Activated T-cell treated with anti-CD3 and anti-CD28 coated beads, Interleukin-2, amount 50 U/mL, for 1 hour (primary cell): ENCODE data around the gene ARMH1.
"Not testable (repeated sequence)": the region's sequence is repeated elsewhere in the genome, so short reads cannot be mapped to it uniquely, and the experiment has no call there.

Source experiments
- DNase-seq: peaks from one replicate; pipeline ENCODE4 v3.0.0-alpha.2; 2020

ARMH1 gene

GRCh38 chr1:44724296-44724954 is 49.9 kb downstream of the ARMH1 start:
- DNase-seq: no peak

GRCh38 chr1:44724955-44725698 is 50.6 kb downstream of the ARMH1 start:
- DNase-seq: no peak

- DNase-seq: peak; percentile 91
Measured at GRCh38 chr1:44730741-44731512, 56.4 kb downstream of the ARMH1 start, which contains the start of gene RNU5D-1. TSS of gene RNU5D-1 (minus strand) at chr1:44731170.

- no peak for DNase-seq
Measured at GRCh38 chr1:44733365-44733764, 58.9 kb downstream of the ARMH1 start.

- no peak for DNase-seq
Measured at GRCh38 chr1:44733784-44734183, 59.3 kb downstream of the ARMH1 start.

- no peak for DNase-seq
Measured at GRCh38 chr1:44735992-44736391, 61.5 kb downstream of the ARMH1 start.

GRCh38 chr1:44738953-44739306 is 64.4 kb downstream of the ARMH1 start:
- not testable (repeated sequence) for DNase-seq

- peak; percentile 97 for DNase-seq
Measured at GRCh38 chr1:44739307-44740178, 65.0 kb downstream of the ARMH1 start, which contains the start of gene KIF2C. TSS of gene KIF2C (plus strand) at chr1:44739837. CDS start at chr1:44739933, 96 bp downstream.

- DNase-seq: no peak
Measured at GRCh38 chr1:44740179-44740617, 65.7 kb downstream of the ARMH1 start.

GRCh38 chr1:44743211-44743610 is 68.7 kb downstream of the ARMH1 start:
- DNase-seq: no peak

- DNase-seq: no peak
Measured at GRCh38 chr1:44747878-44748277, 73.4 kb downstream of the ARMH1 start.

- no peak for DNase-seq
Measured at GRCh38 chr1:44757420-44757819, 82.9 kb downstream of the ARMH1 start.

GRCh38 chr1:44759077-44759476 is 84.6 kb downstream of the ARMH1 start:
- no peak for DNase-seq

- no peak for DNase-seq
Measured at GRCh38 chr1:44760876-44761275, 86.4 kb downstream of the ARMH1 start.

GRCh38 chr1:44766421-44766820 is 91.9 kb downstream of the ARMH1 start:
- not testable (repeated sequence) for DNase-seq
